AG09319 (cell line): ENCODE results near the gene AGAP9.
A peak's percentile ranks its signal among the peaks of the same experiment; 100 is the strongest.
"Not testable (repeated sequence)": the region's sequence is repeated elsewhere in the genome, so short reads cannot be mapped to it uniquely, and the experiment has no call there.

Experiments used
- DNase-seq: peaks from one replicate; pipeline ENCODE4 v3.0.0-alpha.2; 2010; ENCODE audit warnings: low read depth; ENCODE audit errors: extremely low read depth
- TF ChIP-seq, protein P1 (sequence below): IDR thresholded peaks from 2 replicates; pipeline ENCODE4 v1.5.1; 2011; ENCODE audit warnings: low read depth, mild to moderate bottlenecking, inconsistent platforms, low read length, moderate library complexity

The AGAP9 gene

DNA sequence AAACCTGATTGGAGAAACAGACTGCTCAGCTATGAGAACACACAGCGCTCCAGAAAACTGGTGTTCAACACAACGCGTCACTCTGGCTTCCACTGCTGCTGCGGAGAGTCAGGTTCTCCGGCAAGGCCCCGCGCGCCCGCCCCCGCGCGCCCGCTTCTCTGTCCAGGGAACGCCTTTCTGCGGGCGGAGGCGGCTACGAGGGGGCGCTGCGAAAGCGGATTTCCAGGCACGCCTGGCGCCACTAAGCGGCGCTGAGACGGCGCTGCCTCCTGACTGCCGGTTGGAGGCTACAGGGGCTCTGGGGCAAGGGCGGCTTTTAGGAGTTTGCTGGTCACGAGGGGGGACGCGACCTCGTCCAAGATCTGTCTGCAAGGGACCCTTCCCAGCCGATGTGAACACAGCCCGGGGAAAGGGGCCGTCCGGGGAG, 62.2 kb downstream of the AGAP9 start:
- TF ChIP-seq, protein P1, sequence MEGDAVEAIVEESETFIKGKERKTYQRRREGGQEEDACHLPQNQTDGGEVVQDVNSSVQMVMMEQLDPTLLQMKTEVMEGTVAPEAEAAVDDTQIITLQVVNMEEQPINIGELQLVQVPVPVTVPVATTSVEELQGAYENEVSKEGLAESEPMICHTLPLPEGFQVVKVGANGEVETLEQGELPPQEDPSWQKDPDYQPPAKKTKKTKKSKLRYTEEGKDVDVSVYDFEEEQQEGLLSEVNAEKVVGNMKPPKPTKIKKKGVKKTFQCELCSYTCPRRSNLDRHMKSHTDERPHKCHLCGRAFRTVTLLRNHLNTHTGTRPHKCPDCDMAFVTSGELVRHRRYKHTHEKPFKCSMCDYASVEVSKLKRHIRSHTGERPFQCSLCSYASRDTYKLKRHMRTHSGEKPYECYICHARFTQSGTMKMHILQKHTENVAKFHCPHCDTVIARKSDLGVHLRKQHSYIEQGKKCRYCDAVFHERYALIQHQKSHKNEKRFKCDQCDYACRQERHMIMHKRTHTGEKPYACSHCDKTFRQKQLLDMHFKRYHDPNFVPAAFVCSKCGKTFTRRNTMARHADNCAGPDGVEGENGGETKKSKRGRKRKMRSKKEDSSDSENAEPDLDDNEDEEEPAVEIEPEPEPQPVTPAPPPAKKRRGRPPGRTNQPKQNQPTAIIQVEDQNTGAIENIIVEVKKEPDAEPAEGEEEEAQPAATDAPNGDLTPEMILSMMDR: peak; percentile 19
- DNase-seq: peak; percentile 8

DNA sequence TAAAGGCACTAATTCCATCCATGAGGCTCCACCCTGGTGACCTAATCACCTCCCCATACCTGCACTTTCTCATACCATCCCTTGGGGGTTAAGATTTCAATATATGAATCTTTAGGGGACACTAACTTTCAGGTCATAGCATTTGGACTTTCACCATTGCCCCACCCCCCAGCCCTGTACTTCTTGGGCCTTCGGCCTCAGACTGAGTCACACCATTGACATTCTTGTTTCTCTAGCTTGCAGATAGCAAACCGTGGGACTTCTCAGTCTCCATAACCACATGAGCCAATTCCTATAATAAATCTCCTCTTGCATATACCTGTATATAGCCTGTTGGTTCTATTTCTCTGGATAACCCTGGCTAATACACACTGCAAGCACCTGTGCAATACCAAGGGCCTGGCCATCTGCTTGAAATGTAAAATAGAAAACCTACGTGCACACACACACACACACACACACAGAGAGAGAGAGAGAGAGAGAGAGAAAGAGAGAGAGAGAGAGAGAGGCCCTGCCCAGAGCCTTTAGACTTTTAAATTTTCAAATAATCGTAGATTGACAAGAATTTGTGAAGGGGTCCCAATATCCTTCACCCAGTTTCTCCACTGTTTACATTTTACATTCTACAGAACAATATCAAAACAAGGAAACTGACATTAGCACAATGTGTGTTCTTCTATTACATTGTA, 64.8 kb downstream of the AGAP9 start:
- DNase-seq: peak; percentile 16
- TF ChIP-seq, protein P1: no peak

DNA sequence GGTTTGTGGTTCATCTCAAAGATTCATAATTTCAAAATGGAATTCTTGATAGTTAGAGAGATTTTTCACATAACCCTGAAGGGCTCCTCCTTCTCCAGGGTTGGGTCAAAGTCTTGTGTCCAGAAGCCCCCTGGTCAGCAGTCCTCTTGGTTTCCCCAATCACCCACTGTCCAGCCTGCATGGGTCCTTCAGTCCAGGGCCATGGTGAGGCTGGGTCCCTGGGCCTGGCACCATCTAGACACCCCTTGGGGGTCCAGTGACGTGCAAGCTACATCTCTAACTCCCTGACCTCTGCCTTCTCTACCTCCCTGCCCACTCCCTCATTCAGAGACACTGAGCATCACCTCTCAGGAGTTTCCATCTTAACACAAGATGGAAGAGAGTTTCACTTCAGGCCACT, 65.6 kb downstream of the AGAP9 start:
- TF ChIP-seq, protein P1: no peak
- DNase-seq: no peak

DNA sequence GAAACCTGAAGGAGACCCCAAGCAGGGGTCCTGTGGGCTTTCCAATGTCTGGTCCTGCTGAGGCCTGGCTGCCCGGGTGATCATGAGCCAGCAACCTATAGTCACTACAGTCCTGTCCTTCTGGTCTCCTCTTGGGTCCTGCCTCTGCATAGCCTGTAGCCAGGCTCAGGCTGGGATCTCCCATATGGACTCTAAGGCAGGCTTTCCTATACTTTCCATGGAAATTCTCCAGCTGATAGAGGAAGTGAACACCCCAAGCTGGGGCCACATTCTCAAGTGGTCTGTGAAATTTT, 66.0 kb downstream of the AGAP9 start:
- TF ChIP-seq, protein P1: no peak
- DNase-seq: no peak

DNA sequence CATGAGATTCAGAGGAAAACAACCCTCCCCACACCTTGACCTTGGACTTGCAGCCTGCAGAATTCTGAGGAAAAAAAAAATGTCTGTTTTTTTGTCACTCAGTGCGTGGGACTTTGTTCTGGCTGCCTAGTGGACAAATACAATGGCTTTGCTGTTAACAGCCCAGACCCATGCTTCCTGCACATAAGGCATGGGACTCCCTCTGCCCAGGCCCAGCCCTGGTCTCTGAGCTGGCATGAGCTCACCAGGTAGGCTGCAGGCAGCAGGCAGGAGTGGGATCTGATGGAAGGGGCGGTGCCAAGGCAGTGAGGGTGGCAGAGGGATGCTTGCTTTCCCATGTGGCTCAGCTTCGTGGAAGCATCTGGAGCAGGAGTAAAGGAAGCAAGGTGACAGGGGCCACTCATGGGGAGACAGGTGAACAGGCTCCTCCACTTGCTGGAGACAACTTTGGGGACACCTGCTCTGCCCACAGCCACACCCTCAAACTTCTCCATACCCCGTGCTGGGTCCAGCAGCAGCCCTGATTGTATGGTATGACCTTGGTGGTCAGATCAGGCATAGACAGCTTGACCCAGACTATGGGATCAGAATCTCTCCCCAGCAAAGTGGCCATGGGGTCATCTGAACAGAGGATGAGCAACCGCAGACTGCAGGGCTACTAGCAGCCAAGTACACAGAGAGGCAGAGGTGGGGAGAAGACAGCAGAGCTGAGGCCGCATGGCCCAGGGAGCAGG, 66.5 kb downstream of the AGAP9 start:
- TF ChIP-seq, protein P1: no peak
- no peak for DNase-seq

DNA sequence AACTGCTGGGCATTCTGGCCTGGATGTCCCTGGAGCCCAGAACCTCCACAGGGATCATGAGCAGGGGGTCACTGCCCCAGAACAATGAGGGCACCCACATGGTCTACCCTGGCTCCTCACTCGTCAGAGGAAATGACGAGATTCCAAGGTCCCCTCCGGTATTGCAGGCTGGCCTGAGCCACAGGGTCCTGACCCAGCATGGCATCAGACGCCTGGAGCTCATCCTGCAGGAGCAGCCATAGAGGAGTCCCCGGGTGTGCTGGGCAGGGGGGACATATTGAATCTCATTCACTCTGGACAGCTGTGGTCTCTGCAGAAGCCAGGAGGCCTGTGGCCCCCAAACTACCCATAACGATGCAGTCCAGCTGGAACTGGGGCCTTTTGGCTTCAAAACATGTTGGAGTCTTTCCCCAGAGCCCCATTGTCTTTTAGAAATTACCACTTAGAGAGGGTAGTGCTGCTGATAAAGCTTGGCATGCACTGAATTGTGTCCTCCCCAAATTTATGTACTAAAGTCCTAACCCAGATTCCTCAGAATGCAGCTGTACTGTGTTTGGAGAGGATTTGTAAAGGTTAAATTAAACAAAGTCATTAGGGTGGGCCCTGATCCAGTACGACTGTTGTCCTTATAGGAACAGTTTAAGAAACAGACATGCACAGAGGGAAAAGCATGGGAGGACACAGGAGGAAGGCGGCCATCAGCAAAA, 67.2 kb downstream of the AGAP9 start:
- TF ChIP-seq, protein P1: no peak

DNA sequence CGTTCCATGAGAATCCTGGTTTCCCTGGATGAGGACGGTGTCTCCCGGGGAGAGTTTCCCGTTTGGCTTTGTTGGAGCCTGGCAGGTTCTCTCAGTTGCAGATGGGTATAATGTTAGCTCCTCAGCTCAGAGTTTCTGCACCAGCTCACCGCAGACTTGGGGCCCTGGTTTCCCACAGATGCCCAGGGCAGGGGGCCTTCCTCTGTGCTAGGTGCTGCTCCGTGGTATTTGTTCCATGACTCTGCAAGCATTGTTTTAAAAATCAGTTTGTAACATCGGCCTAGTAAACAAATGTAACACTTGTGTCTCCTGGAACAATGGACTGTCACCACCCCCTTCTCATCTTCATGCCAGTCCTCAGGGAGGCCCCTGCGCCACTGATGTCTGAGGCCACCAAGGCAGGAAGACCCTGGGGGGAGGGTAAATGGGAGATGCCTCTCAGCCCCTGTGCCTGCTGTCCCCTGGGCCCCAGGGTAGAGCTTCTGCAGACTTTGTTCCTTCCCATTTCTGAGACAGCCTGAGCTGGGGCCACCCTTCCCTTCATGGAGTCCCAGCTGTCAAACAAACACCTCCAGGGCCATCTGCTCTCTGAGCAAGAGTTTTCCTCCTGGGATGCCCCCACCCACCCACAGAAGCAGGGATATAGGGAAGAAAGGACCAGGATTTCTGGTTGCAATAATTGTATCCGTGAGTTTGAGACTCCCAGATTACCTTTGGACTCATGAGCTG, 67.9 kb downstream of the AGAP9 start:
- DNase-seq: not testable (repeated sequence)

More for the DNA sequence above, 67.2 kb downstream of the AGAP9 start:
- DNase-seq: no peak
